ENCODE results near the gene IP6K2. TPM values are rescaled to one million over a fixed set of nuclear protein-coding genes. Genes with fewer than 3 reads are reported as not detected.
"Not testable (repeated sequence)": the region's sequence is repeated elsewhere in the genome, so short reads cannot be mapped to it uniquely, and the experiment has no call there.

The IP6K2 gene, protein sequence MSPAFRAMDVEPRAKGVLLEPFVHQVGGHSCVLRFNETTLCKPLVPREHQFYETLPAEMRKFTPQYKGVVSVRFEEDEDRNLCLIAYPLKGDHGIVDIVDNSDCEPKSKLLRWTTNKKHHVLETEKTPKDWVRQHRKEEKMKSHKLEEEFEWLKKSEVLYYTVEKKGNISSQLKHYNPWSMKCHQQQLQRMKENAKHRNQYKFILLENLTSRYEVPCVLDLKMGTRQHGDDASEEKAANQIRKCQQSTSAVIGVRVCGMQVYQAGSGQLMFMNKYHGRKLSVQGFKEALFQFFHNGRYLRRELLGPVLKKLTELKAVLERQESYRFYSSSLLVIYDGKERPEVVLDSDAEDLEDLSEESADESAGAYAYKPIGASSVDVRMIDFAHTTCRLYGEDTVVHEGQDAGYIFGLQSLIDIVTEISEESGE
- 10 to 100 TPM; 65.3 to 69.7 TPM for total RNA-seq

- no peaks in the 10 kb centered on the region for H3K27me3 Mint-ChIP-seq
- CTCF ChIA-PET, result interaction anchor here (0.9 to 2.7 kb wide), 11 partner anchors 19 to 316 kb away, joined by 3 to 11 read pairs (median 4); partner anchors contain the start of genes ARIH2, NCKIPSD, NDUFAF3 and SLC25A20
- H3K4me3 Mint-ChIP-seq, result peak within 1 kb of the TSS; percentile 94
- H3K4me1 Mint-ChIP-seq, result peaks cover 30% of the 10 kb centered on the region
- no peaks in the 10 kb centered on the region for H3K9me3 Mint-ChIP-seq (ENCODE audit: low read depth)
- peaks cover 24% of the 10 kb centered on the region for H3K36me3 Mint-ChIP-seq
- ATAC-seq (peak; percentile 99), DNase-seq (peak; percentile 99)
- H3K27ac Mint-ChIP-seq, result peak within 1 kb of the TSS; percentile 98
Measured at GRCh38 chr3:48716982-48717746, at the start of gene IP6K2. Gene IP6K2, minus strand, starts transcription at chr3:48717221. Its CDS starts 21,930 bp downstream, at chr3:48695291.

DNA sequence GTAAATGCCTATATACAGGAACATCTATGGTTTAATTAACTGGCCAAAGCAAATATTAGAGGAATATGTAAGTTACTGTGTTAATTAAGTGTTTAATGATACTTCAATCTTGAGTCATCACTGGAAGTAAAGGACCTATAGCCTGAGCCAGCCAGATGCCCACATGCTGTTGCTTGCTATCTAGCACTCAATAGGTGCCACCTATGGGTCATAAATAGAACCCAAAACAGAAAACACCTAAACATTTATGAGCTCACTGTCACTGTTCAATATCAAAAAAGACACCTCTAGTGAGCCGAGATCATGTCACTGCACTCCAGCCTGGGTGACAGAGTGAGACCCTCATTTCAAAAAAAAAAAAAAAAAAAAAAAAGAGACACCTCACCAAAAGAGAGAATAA is 48.4 kb upstream of the IP6K2 start:
- ATAC-seq, result no peak
- Mint-ChIP-seq H3K4me1 (no peaks in the 10 kb centered on the region), H3K36me3 (peaks cover 9% of the 10 kb centered on the region), H3K27ac (no peak overlapping the region), H3K4me3 (no peak overlapping the region), H3K9me3 (ENCODE audit: low read depth) (no peaks in the 10 kb centered on the region), H3K27me3 (no peaks in the 10 kb centered on the region)
- no peak for DNase-seq
- CTCF ChIA-PET, result interaction anchor here (0.6 to 1.6 kb wide), 4 partner anchors 22 to 163 kb away, joined by 3 to 4 read pairs (median 4); partner anchors contain the start of genes NCKIPSD and PRKAR2A

GRCh38 chr3:48762816-48763215 is 45.8 kb upstream of the IP6K2 start:
- DNase-seq (no peak), ATAC-seq (no peak)
- no peak overlapping the region for H3K4me3 Mint-ChIP-seq
- no peaks in the 10 kb centered on the region for H3K27me3 Mint-ChIP-seq
- no peak overlapping the region for H3K27ac Mint-ChIP-seq
- CTCF ChIA-PET, result no interaction called here
- no peaks in the 10 kb centered on the region for H3K4me1 Mint-ChIP-seq
- H3K9me3 Mint-ChIP-seq (ENCODE audit: low read depth), result no peaks in the 10 kb centered on the region
- peaks cover 11% of the 10 kb centered on the region for H3K36me3 Mint-ChIP-seq

DNA sequence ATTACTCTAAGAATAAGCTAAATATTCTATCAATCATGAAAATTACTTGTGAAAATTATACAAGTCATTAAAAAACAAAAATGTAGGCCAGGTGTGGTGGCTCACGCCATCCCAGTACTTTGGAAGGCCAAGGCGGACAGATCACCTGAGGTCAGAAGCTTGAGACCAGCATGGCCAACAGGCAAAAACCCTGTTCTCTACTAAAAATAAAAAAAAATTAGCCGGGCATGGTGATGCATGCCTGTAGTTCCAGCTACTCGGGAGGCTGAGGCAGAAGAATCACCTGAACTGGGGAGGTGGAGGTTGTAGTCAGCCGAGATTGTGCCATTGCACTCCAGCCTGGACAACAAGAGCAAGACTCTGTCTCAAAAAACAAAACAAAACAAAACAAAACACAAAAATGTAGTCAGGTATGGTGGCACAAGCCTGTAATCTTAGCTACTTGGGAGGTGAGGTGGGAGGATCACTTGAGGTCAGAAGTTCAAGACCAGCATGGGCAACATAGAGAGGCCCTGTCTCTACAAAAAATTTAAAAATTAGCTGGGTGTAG is 43.0 kb upstream of the IP6K2 start:
- H3K4me3 Mint-ChIP-seq; ATAC-seq; H3K4me1 Mint-ChIP-seq; DNase-seq; H3K27ac Mint-ChIP-seq; H3K27me3 Mint-ChIP-seq; H3K9me3 Mint-ChIP-seq (ENCODE audit: low read depth): not testable (repeated sequence)
- CTCF ChIA-PET, result interaction anchor here (1.8 kb wide), 1 partner anchor 20 kb away, joined by 10 read pairs; no protein-coding TSS in a partner anchor
- peaks cover 12% of the 10 kb centered on the region for H3K36me3 Mint-ChIP-seq

- H3K4me1 Mint-ChIP-seq; ATAC-seq; H3K4me3 Mint-ChIP-seq; DNase-seq; CTCF ChIA-PET; H3K9me3 Mint-ChIP-seq (ENCODE audit: low read depth); H3K27ac Mint-ChIP-seq; H3K27me3 Mint-ChIP-seq; H3K36me3 Mint-ChIP-seq: not testable (repeated sequence)
Measured at GRCh38 chr3:48759531-48759930, 42.5 kb upstream of the IP6K2 start.

GRCh38 chr3:48759071-48759470 is 42.0 kb upstream of the IP6K2 start:
- Mint-ChIP-seq H3K27ac (no peak overlapping the region), H3K9me3 (ENCODE audit: low read depth) (no peaks in the 10 kb centered on the region), H3K27me3 (no peaks in the 10 kb centered on the region), H3K4me3 (no peak overlapping the region), H3K36me3 (peaks cover 5% of the 10 kb centered on the region), H3K4me1 (no peaks in the 10 kb centered on the region)
- no peak for ATAC-seq
- DNase-seq, result no peak
- CTCF ChIA-PET, result interaction anchor here (0.5 kb wide), 1 partner anchor 278 kb away, joined by 3 read pairs; no protein-coding TSS in a partner anchor

DNA sequence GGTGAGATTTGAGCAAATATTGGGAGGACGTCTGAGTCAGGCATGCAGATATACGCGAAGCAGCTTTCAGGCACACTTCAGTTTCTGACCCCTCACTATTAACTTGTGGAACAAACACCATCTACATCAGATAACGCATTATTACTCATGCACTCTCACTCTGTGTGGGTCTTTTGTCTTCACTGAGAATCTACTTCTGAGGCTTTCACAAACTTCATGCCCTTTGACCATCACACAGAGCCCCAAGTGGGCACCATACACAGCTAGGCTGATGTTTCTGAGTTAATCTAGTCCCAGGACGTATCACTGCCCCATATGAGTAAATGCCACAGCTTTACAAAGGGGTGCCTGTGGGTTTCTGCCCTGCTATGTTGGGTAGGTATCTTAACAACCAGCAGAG is 39.6 kb upstream of the IP6K2 start:
- Mint-ChIP-seq H3K9me3 (ENCODE audit: low read depth) (no peaks in the 10 kb centered on the region), H3K4me3 (no peak overlapping the region), H3K27ac (no peak overlapping the region), H3K27me3 (no peaks in the 10 kb centered on the region), H3K36me3 (peaks cover 5% of the 10 kb centered on the region), H3K4me1 (no peaks in the 10 kb centered on the region)
- DNase-seq (no peak), ATAC-seq (peak; percentile 30)
- CTCF ChIA-PET, result interaction anchor here (1.1 kb wide), 1 partner anchor 17 kb away, joined by 4 read pairs; no protein-coding TSS in a partner anchor

DNA sequence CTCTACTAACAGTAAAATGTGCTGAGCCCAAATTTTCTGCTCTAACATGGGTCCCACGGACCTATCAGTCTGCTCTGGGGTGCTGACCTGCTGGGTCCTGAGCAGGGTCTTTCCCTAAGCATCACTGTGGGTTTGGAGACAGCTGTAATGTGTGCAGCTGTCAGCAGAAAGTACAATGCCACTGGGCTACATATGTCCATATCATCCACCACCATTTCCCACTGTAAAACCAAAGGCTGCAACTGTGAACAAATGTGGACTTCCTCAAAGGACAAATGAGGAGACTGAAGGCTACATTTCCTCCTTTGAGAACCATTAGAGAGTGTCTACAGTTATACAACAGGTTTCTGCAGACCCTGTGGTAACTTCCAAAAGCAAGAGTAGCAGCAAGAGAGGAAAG is 33.8 kb upstream of the IP6K2 start:
- H3K4me1 Mint-ChIP-seq, result no peaks in the 10 kb centered on the region
- peaks cover 3% of the 10 kb centered on the region for H3K36me3 Mint-ChIP-seq
- no peak overlapping the region for H3K4me3 Mint-ChIP-seq
- CTCF ChIA-PET, result interaction anchor here (2.6 kb wide), 1 partner anchor 11 kb away, joined by 6 read pairs; no protein-coding TSS in a partner anchor
- no peaks in the 10 kb centered on the region for H3K27me3 Mint-ChIP-seq
- H3K9me3 Mint-ChIP-seq (ENCODE audit: low read depth), result no peaks in the 10 kb centered on the region
- DNase-seq (no peak), ATAC-seq (no peak)
- no peak overlapping the region for H3K27ac Mint-ChIP-seq

DNA sequence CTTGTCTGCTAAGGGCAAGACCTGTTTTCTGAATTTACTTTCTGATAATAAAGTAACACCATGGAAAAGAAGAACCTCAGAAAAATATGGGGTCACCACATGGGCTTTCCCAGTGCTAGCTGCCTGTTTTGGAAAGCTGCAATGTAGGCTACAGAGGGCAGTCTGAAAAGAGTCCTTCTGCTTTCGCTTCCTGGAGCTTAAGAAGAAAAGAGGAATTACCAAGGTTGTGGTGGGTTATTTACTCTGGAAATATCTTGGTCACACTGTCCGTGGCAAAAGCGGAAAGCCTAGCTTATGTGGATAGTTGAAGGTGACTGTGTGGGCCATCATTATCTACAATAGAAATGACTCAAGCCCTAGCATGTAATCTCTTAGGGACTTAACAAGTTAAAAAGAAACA is 31.7 kb upstream of the IP6K2 start:
- H3K4me3 Mint-ChIP-seq, result no peak overlapping the region
- no peak overlapping the region for H3K27ac Mint-ChIP-seq
- H3K36me3 Mint-ChIP-seq, result peaks cover 5% of the 10 kb centered on the region
- H3K9me3 Mint-ChIP-seq (ENCODE audit: low read depth), result no peaks in the 10 kb centered on the region
- H3K4me1 Mint-ChIP-seq, result no peaks in the 10 kb centered on the region
- DNase-seq (no peak), ATAC-seq (no peak)
- no peaks in the 10 kb centered on the region for H3K27me3 Mint-ChIP-seq
- CTCF ChIA-PET, result interaction anchor here (1.7 kb wide), 1 partner anchor 9 kb away, joined by 7 read pairs; no protein-coding TSS in a partner anchor

DNA sequence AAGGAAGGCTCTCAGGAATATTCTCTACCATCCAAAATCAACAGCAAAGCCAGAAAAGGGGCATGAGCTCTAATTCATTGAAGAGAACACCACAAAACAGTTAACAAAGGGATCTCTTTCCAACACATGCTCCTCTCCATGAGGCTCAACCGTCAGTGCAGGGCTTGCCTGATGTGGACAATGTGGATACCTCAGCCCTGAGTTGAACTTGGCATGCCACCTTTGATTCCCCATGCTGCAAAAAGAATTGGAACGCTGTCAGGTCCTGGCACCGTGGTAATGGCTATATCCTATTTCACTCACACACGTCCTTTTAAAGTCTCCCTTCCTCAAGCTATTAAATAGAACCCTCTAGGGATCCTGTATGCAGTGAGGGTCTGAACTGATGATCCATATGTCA is 30.7 kb upstream of the IP6K2 start:
- H3K27ac Mint-ChIP-seq, result no peak overlapping the region
- CTCF ChIA-PET, result interaction anchor here (1.2 to 1.4 kb wide), 2 partner anchors 8 to 10 kb away, joined by 4 to 6 read pairs; no protein-coding TSS in a partner anchor
- no peaks in the 10 kb centered on the region for H3K4me1 Mint-ChIP-seq

GRCh38 chr3:48747015-48747615 is 30.1 kb upstream of the IP6K2 start:
- CTCF ChIA-PET, result interaction anchor here (1.2 to 1.4 kb wide), 2 partner anchors 8 to 9 kb away, joined by 4 to 6 read pairs; no protein-coding TSS in a partner anchor
- Mint-ChIP-seq H3K36me3 (peaks cover 5% of the 10 kb centered on the region), H3K27ac (no peak overlapping the region), H3K27me3 (no peaks in the 10 kb centered on the region), H3K9me3 (ENCODE audit: low read depth) (no peaks in the 10 kb centered on the region), H3K4me3 (no peak overlapping the region), H3K4me1 (no peaks in the 10 kb centered on the region)
- ATAC-seq (no peak), DNase-seq (no peak)

More for the DNA sequence above, 30.7 kb upstream of the IP6K2 start:
- H3K4me3 Mint-ChIP-seq, result no peak overlapping the region
- H3K9me3 Mint-ChIP-seq (ENCODE audit: low read depth), result no peaks in the 10 kb centered on the region
- H3K27me3 Mint-ChIP-seq, result no peaks in the 10 kb centered on the region
- peaks cover 5% of the 10 kb centered on the region for H3K36me3 Mint-ChIP-seq
- ATAC-seq (no peak), DNase-seq (no peak)

GRCh38 chr3:48743773-48744172 is 26.8 kb upstream of the IP6K2 start:
- ATAC-seq (no peak), DNase-seq (no peak)
- no peak overlapping the region for H3K27ac Mint-ChIP-seq
- peaks cover 5% of the 10 kb centered on the region for H3K36me3 Mint-ChIP-seq
- no peak overlapping the region for H3K4me3 Mint-ChIP-seq
- H3K4me1 Mint-ChIP-seq, result peaks cover 2% of the 10 kb centered on the region
- H3K9me3 Mint-ChIP-seq (ENCODE audit: low read depth), result no peaks in the 10 kb centered on the region
- CTCF ChIA-PET, result interaction anchor here (1.0 to 1.3 kb wide), 3 partner anchors 8 to 154 kb away, joined by 3 read pairs; partner anchors contain the start of gene SLC25A20
- no peaks in the 10 kb centered on the region for H3K27me3 Mint-ChIP-seq

All from activated CD8-positive, alpha-beta memory T cell treated with anti-CD3 and anti-CD28 coated beads, Interleukin-2, amount 10 ng/mL, durations not matched to agents 7 days and 5 days (primary cell).